GM18870 (cell line): Measurements from ENCODE around the gene SAT1.

Experiments used
- ATAC-seq: cut with Tn5 transposase; IDR thresholded peaks from one replicate; pipeline ENCODE4 v1.9.1; 2021; ENCODE audit warnings: moderate library complexity; ENCODE audit not compliant: unreplicated experiment

Gene SAT1

GRCh38 chrX:23804578-23804977, 21.6 kb downstream of the SAT1 start:
- no peak for ATAC-seq

- no peak for ATAC-seq
Measured at GRCh38 chrX:23805389-23805788, 22.4 kb downstream of the SAT1 start.

GRCh38 chrX:23810279-23810678, 27.3 kb downstream of the SAT1 start:
- ATAC-seq: no peak

DNA sequence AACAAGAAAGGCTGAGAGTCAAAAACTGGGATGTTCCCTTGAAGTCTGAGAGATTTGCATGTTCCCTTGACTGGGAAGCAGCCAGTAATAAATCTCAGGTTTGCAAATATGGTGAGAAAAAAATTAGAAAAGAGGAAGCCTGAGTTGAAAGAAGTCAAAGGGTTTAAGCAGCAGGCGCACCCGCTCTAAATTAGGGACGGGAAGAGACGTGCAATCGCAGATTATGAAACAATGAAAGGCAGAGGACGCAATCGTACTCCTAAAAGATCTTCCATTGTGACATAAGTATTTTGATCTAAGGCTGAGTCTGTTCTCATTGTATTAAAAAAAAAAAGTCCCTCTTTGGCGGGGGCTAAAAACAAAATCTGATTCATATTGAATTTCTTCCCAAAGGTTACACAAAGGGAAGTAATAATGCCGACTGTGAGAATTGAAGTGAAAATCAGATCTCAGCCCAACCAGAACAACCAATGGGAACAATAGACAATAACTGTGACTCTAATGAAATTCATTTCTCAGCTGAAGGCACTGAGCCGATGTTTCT, 28.2 kb downstream of the SAT1 start:
- no peak for ATAC-seq

DNA sequence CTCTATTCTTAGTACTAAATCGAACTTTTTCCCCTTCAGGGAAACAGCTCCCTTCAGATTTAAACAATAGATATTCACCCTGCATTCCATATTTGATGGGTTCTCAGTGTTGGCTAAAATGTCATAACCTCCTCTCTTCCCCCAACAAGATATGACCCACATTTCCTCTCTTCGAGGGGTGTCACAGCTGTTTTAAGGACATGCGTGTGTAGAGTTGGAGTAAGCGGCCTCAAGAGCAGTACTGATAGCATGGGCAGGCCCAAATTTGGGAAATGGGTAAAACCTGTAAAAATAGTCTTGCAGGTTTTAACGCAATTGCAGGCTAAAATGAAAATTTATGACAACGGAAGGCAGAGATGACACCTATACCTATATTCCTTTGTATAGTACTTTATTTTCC, 28.7 kb downstream of the SAT1 start:
- ATAC-seq: no peak

GRCh38 chrX:23813808-23814207, 30.8 kb downstream of the SAT1 start:
- ATAC-seq: no peak

DNA sequence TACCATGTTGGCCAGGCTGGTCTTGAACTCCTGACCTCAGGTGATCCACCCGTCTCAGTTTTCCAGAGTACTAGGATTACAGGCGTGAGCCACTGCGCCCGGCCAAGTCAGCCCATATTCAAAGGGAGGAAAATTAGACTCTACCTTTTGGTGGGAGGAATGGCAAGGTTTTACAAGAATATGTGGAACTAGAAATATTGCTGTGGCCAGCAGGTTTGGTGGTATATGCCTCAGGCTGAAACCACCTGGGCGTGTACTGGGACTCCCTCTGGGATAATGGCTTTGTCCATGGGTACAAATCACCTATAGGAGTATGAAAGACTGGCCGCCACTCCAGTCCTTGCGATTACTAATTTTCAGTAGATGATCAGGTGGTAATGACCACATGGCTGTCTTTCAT, 32.4 kb downstream of the SAT1 start:
- no peak for ATAC-seq

DNA sequence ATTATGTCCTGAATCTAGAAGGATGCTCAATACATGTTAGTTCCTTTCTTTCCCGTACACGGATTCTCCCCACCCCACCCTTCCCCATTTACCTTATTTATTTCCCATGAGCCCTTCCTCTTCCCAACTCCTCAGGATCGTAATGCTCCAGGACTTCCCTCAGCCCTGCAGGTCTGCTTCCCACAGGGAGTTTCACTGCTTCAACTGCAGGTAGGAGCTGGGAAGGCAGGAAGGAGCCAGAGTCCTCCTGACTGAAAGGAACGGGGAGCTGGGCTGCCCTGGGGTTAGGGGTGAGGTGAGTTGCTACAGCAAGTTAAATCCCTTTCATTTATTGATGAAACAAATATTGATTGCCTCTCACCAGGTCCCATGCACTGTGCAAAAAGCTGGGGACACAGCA, 33.2 kb downstream of the SAT1 start:
- ATAC-seq: no peak

DNA sequence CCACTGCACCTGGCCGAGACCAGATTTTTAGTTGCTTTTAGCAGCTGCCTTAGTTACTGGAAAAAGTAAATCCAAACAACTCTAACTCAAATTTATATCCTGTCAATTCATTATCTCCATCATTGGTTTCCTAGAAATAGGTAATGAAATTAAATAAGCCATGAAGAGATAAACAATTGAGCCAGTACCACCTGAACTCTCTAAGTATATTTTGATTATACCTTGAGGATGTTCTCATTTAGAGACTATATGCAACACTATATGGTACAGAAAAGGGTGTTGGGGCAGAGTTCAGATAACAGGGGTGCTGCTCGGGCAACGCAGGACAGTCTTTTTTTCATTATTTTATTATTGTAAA, 35.0 kb downstream of the SAT1 start:
- ATAC-seq: no peak

GRCh38 chrX:23819385-23820234, 36.6 kb downstream of the SAT1 start:
- no peak for ATAC-seq

DNA sequence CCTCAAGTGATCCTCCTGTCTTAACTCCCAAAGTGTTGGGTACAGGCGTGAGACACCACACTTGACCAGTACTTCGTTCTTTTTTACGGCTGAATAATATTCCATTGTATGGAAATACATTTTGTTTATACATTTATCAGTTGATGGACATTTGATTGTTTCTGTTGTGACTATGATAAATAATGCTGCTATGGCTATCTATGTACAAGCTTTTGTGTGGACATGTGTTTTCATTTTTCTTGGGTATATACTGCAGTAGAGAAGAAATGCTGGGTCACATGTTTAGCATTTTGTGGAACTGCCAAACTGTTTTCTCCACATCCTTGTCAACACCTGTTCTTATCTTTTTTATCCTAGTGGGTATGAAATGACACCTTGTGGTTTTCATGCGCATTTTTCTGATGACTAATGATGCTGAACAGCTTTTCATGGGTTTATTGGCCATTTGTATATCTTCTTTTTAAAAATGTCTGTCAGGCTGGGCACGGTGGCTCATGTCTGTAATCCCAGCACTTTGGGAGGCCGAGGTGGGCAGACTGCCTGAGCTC, 37.3 kb downstream of the SAT1 start:
- no peak for ATAC-seq

GRCh38 chrX:23821847-23822246, 38.9 kb downstream of the SAT1 start:
- ATAC-seq: no peak

GRCh38 chrX:23822397-23822796, 39.4 kb downstream of the SAT1 start:
- no peak for ATAC-seq

GRCh38 chrX:23822841-23823240, 39.9 kb downstream of the SAT1 start:
- ATAC-seq: no peak

- no peak for ATAC-seq
Measured at GRCh38 chrX:23825675-23826074, 42.7 kb downstream of the SAT1 start.

GRCh38 chrX:23826216-23826615, 43.2 kb downstream of the SAT1 start:
- ATAC-seq: no peak

GRCh38 chrX:23826653-23827052, 43.7 kb downstream of the SAT1 start:
- ATAC-seq: no peak

DNA sequence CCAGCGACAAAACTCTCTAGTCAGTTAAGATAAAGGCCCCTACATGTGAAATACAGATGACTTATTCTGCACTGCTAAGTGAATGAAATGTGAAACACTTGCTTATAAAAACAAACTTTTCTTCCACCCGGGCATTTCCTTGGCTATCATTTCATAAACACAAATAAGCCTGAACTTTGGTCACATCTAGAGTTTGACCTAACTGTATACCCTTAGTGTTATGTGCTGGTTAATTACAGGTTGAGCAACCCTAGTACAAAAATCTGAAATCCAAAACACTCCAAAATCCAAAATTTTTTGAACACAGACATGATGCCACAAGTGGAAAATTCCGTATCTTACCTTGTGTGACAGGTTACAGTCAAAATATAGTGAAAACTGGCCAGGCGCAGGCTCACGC, 45.9 kb downstream of the SAT1 start:
- no peak for ATAC-seq

DNA sequence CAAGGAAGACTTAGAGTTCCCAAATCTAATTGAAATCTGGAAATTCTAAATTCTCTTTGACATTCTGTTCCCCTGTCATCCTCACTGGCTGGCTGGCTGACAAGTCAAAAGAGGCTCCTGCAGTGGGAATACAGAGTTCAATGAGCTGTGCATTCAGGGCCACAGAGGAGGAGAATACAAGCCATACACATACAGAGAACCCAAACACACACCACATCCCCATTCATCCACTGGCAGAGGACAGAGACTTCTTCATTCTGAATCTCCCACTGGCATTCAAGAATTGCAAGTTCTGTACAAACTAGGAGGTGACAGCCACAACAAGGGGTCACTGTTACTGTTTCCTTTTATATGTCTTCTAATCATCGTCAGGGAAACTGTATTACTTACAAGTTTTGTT, 49.7 kb downstream of the SAT1 start:
- ATAC-seq: no peak
